GM21576 (cell line): ENCODE measurements around the gene NDUFA8.
"Not testable (repeated sequence)": the region's sequence is repeated elsewhere in the genome, so short reads cannot be mapped to it uniquely, and the experiment has no call there.

ENCODE experiments used
- ATAC-seq: cut with Tn5 transposase; IDR thresholded peaks from one replicate; pipeline ENCODE4 v1.9.1; 2021; ENCODE audit warnings: mild to moderate bottlenecking, moderate library complexity; ENCODE audit not compliant: unreplicated experiment

The NDUFA8 gene

GRCh38 chr9:122122468-122122867 lies 37.1 kb downstream of the NDUFA8 start:
- no peak for ATAC-seq

- ATAC-seq: no peak
Measured at GRCh38 chr9:122121931-122122330, 37.6 kb downstream of the NDUFA8 start.

GRCh38 chr9:122121391-122121790 lies 38.2 kb downstream of the NDUFA8 start:
- ATAC-seq: no peak

- ATAC-seq: no peak
Measured at GRCh38 chr9:122120316-122121071, 39.1 kb downstream of the NDUFA8 start.

GRCh38 chr9:122119721-122120120 lies 39.9 kb downstream of the NDUFA8 start:
- ATAC-seq: no peak

- ATAC-seq: no peak
Measured at GRCh38 chr9:122119166-122119521, 40.4 kb downstream of the NDUFA8 start.

- ATAC-seq: no peak
Measured at GRCh38 chr9:122118343-122119165, 41.0 kb downstream of the NDUFA8 start.

- ATAC-seq: not testable (repeated sequence)
Measured at GRCh38 chr9:122117241-122117640, 42.3 kb downstream of the NDUFA8 start.

- no peak for ATAC-seq
Measured at GRCh38 chr9:122116448-122117173, 43.0 kb downstream of the NDUFA8 start.

GRCh38 chr9:122116040-122116439 lies 43.5 kb downstream of the NDUFA8 start:
- ATAC-seq: no peak

- ATAC-seq: no peak
Measured at GRCh38 chr9:122115176-122116035, 44.2 kb downstream of the NDUFA8 start.

GRCh38 chr9:122113574-122113973 lies 46.0 kb downstream of the NDUFA8 start:
- ATAC-seq: no peak

- ATAC-seq: no peak
Measured at GRCh38 chr9:122112238-122112637, 47.3 kb downstream of the NDUFA8 start.

- ATAC-seq: no peak
Measured at GRCh38 chr9:122111413-122112085, 48.0 kb downstream of the NDUFA8 start.

GRCh38 chr9:122110100-122110833 lies 49.3 kb downstream of the NDUFA8 start:
- ATAC-seq: no peak

GRCh38 chr9:122109035-122109813 lies 50.4 kb downstream of the NDUFA8 start:
- ATAC-seq: no peak

- no peak for ATAC-seq
Measured at GRCh38 chr9:122107291-122107805, 52.2 kb downstream of the NDUFA8 start.

GRCh38 chr9:122106576-122106975 lies 53.0 kb downstream of the NDUFA8 start:
- ATAC-seq: no peak
